Motor neuron (in vitro differentiated cells): ENCODE results near the gene PTPN23. TPM values are rescaled to one million over a fixed set of nuclear protein-coding genes. Genes with fewer than 3 reads are reported as not detected.
"Not testable (repeated sequence)": the region's sequence is repeated elsewhere in the genome, so short reads cannot be mapped to it uniquely, and the experiment has no call there.

Experiments used
- ATAC-seq, 8 experiments: fragments of 200-7000 bp; cut with Tn5 transposase; replicated peaks in 6 of 8; 2 replicates each; pipeline ENCODE4 v1.8.0; 2021; ENCODE audit warnings: mild to moderate bottlenecking in 8 of 8, moderate library complexity in 8 of 8
- H3K27ac ChIP-seq, 2 donors: fragments of 250-450 bp; sonication (Bioruptor Pico); 2 replicates each; pipeline ENCODE4 v1.9.0; 2021; ENCODE audit warnings: antibody characterized with exemption in 2 of 2, mild to moderate bottlenecking in 2 of 2, moderate library complexity in 1 of 2
- H3K4me1 ChIP-seq, 2 donors: fragments of 250-450 bp; sonication (Bioruptor Pico); replicated peaks in 1 of 2; 2 replicates each; pipeline ENCODE4 v1.6.1; 2021; ENCODE audit warnings: antibody characterized with exemption in 2 of 2, mild to moderate bottlenecking in 2 of 2, moderate library complexity in 1 of 2
- H3K4me3 ChIP-seq, 5 donors: fragments of 250-450 bp; sonication (Bioruptor Pico); 2 replicates each; pipeline ENCODE4 v1.9.0; 2021; ENCODE audit warnings: antibody characterized with exemption in 5 of 5, mild to moderate bottlenecking in 5 of 5, moderate library complexity in 4 of 5
- WGBS, 10 experiments: fragments of 450-650 bp; shearing (Covaris generic); methylation state at CpG; one replicate each; pipeline ENCODE4 v1.0.0; 2022; 5-methylcytosine and 5-hydroxymethylcytosine counted together
- in situ Hi-C, 9 experiments: fragments of 400-800 bp; cut with MboI; loops; one replicate each; pipeline ENCODE4 v1.15.0; 2021; ENCODE audit warnings: low sequenced_read_pairs in 9 of 9, low pct_unique_long_range_greater_than_20kb in 2 of 9; ENCODE audit not compliant: unreplicated experiment in 9 of 9
- total RNA-seq, 8 experiments: library from RNA; unstranded; fragments of 300-600 nt; gene quantifications; 2 replicates each; pipeline versions ENCODE4 v1.2.3 to v1.2.4, GENCODE V29; 2022

The PTPN23 gene
- total RNA-seq, 8 experiments from 2014 or later, result 6.8 to 23.0 (median 9.3) TPM

DNA sequence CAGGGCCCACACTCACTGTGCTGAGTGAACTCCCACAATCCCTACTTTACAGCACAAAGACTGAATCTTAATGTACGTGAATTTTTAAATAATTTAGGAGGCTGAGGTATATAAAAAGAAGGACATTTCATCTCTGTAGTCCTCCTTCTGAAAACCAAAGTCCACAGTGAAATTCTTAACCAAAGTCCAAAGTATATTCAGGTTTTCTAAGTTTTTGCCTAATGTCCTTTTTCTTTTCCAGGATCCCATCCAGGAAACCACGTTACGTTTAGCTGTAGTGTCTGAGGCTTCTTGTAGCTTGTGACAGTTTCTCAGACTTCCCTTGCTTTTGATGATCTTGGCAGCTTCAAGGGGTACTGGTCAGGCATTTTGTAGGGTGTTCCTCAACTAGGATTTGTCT is 50.4 kb downstream of the PTPN23 start:
- no peak overlapping the region for H3K4me3 ChIP-seq
- H3K27ac ChIP-seq, result no peak overlapping the region
- no peaks in the 10 kb centered on the region for H3K4me1 ChIP-seq
- ATAC-seq, result no peak
- in situ Hi-C loops, result no loop called here
- WGBS, 10 experiments, result 0 to 100% (median 93%) methylated on average over 1 to 3 of the region's 3 CpGs; no CpG with 5 or more reads in 1 of the 10 experiments

DNA sequence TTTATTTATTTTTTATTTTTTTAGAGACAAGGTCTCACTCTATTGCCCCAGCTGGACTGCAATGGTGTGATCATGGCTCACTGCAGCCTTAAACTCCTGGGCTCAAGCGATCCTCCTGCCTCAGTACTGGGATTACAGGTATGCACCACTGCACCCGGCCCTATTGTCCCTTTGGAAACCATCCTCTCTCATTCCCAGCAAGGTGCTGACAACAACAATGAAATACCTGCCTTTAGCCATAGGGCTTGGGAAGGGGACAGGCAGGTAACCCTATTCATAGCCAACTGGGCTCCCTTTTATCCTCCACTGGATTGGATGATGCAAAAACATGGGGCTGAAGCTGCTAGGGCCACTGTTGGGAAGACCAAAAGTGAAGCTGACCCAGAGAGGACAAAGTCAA is 51.9 kb downstream of the PTPN23 start:
- no peak overlapping the region for H3K27ac ChIP-seq
- no peak overlapping the region for H3K4me3 ChIP-seq
- WGBS, 10 experiments, result 72 to 100% (median 87%) methylated on average over 1 to 2 of the region's 2 CpGs; no CpG with 5 or more reads in 6 of the 10 experiments
- ATAC-seq, result no peak
- in situ Hi-C loops, result no loop called here
- H3K4me1 ChIP-seq, result no peaks in the 10 kb centered on the region

DNA sequence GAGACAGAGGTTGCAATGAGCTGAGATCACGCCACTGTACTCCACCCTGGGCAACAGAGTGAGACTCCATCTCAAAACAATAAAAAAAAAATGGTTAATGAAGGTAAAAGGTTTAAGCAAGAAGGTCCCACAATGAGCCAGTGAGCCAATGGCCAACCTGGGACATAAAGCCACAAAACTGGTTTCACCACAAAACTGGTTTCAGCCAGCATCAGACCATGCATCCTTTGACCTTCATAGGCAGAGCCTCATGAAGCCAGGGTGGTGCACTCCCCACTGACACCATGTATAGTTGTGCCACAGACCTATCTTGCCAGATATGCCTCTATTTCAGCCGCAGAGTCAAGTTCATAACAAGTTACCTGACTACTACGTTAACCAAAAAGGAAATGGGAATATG is 53.0 kb downstream of the PTPN23 start:
- no peaks in the 10 kb centered on the region for H3K4me1 ChIP-seq
- H3K4me3 ChIP-seq, result no peak overlapping the region
- ATAC-seq, result no peak
- no peak overlapping the region for H3K27ac ChIP-seq
- 100% methylated on average over 1 to 3 of the region's 3 CpGs; no CpG with 5 or more reads in 7 of the 10 experiments for WGBS, 10 experiments
- in situ Hi-C loops, result no loop called here

DNA sequence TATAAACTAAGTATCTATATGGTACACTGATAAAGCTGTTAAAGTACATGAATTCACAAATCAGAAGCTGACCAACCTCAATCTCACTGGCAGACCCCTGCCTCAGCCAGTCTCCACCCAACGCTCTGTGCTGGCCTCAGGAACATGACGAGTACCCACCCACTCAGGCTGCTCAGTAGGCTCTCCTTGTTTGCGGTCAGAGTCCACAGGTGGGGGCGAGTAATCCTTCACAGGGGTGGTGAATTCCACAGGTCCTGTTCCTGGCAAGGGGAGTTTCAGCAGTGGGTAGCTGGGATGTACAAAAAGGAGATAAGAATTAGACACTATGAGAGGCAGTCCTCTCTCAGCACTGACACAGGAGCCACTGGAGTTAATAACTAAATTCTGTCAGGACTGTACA is 54.0 kb downstream of the PTPN23 start:
- 94 to 100% (median 100%) methylated on average over 1 to 2 of the region's 4 CpGs; no CpG with 5 or more reads in 4 of the 10 experiments for WGBS, 10 experiments
- no peaks in the 10 kb centered on the region for H3K4me1 ChIP-seq

DNA sequence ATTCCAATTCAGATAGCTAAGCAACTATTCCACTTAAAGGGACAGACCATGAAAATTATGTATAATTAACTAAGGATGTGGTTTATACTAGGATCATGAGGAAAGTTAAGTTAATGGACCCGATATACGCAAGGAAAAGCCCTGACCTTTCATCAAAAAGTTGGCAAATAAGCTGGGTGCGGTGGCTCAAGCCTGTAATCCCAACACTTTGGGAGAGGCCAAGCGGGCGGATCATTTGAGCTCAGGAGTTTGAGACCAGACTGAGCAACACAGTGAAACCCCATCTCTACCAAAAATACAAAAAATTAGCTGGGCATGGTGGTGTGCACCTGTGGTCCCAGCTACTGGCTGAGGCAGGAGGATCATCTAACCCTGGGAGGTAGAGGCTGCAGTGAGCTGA is 55.4 kb downstream of the PTPN23 start:
- H3K4me3 ChIP-seq, result no peak overlapping the region
- no peak overlapping the region for H3K27ac ChIP-seq
- no peak for ATAC-seq
- in situ Hi-C loops, result no loop called here
- H3K4me1 ChIP-seq, result no peaks in the 10 kb centered on the region
- WGBS, 10 experiments, result 80 to 100% (median 93%) methylated on average over 2 to 5 of the region's 5 CpGs; no CpG with 5 or more reads in 1 of the 10 experiments

More for the DNA sequence above, 54.0 kb downstream of the PTPN23 start:
- no peak overlapping the region for H3K27ac ChIP-seq
- no peak overlapping the region for H3K4me3 ChIP-seq
- ATAC-seq, result no peak
- in situ Hi-C loops, result no loop called here

DNA sequence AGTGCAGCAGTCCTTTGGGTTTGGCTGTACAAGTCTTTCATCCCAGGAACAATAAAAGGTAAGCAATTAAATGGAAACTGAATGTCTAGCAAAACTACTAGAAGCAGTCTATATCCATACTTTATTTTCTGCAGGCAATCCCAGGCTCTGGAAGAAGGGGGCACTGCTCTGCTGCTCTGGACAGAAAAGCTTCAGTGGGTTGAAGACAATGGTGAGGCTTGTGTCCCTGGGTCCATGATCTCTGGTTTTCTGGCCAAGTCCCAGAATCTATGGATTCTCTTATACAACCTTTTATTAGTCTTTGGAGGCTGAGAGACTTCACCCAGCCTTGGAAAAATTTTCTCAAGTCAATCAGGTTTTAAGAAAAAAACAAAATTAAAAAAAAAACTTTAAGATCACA is 59.3 kb downstream of the PTPN23 start:
- ATAC-seq, result peak in 3 of 8 experiments; percentile 8 to 21 (median 19)
- H3K4me3 ChIP-seq, result no peak overlapping the region
- H3K27ac ChIP-seq, result no peak overlapping the region
- in situ Hi-C loops, result no loop called here
- peaks cover 2 to 5% of the 10 kb centered on the region in 2 donors for H3K4me1 ChIP-seq

DNA sequence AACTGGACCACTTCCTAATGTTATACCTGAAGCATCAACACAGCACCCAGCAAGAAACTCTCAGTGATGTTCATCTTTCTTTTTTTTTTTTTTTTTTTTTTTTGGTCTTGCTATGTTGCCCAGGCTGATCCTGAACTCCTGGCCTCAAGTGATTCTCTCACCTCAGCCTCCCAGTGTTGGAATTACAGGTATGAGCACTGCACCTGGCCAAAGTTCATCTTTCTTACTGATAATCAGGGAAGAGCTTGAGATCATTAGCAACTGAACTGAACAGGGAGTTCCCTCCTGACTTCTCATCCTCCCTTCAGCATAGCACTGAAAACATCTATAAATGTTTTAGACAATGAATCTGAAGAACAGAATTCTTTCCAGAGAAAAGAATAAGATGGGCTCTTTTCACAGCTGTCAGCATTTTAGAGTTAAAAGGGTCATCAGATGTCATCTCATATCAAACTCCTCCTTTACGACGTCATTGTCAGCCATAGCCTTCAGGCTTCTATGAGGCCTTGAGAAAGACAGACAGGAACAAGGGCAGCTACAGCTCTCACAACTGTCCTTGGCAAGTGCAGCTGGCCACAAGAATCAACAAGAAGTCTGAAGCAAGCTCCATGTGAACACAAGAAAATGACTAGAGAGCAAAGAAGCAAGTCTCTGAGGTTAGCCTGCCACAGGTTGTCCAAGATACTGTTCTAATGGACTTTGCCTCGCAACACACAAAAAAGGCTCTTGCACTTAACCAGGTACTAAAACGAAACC is 61.2 kb downstream of the PTPN23 start:
- 91 to 100% (median 99%) methylated on average over 1 to 4 of the region's 4 CpGs; no CpG with 5 or more reads in 2 of the 10 experiments for WGBS, 10 experiments
- no peak for ATAC-seq

DNA sequence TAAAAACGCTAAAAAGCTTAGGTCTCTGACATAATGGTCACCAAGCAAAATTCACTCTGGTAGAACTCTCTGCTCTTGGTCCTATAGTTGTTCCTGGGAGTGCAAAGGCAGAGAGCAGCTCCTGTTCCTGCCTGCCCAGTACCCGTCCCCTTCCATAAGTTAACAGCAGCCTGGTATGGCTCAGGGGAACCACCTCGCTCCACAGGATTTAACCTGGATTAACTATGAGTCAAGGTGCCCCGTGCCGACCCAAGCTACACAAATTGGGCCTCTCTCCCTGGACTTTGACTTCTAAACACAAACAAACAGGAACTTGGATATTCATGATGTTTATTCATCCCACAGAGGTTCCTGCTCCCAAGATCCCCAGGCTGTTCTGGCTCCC is 62.8 kb downstream of the PTPN23 start:
- ATAC-seq, result peak in 7 of 8 experiments; percentile 11 to 57 (median 49)
- H3K4me3 ChIP-seq, result no peak overlapping the region
- H3K27ac ChIP-seq, result no peak overlapping the region
- H3K4me1 ChIP-seq, result peaks cover 2 to 5% of the 10 kb centered on the region in 2 donors
- WGBS, 10 experiments, result 0 to 100% (median 70%) methylated on average over 1 to 4 of the region's 5 CpGs; no CpG with 5 or more reads in 3 of the 10 experiments
- in situ Hi-C loops, result no loop called here

More for the DNA sequence above, 61.2 kb downstream of the PTPN23 start:
- in situ Hi-C loops, result no loop called here
- Histone ChIP-seq H3K4me1 (peaks cover 2 to 5% of the 10 kb centered on the region in 2 donors), H3K27ac (no peak overlapping the region), H3K4me3 (no peak overlapping the region)

DNA sequence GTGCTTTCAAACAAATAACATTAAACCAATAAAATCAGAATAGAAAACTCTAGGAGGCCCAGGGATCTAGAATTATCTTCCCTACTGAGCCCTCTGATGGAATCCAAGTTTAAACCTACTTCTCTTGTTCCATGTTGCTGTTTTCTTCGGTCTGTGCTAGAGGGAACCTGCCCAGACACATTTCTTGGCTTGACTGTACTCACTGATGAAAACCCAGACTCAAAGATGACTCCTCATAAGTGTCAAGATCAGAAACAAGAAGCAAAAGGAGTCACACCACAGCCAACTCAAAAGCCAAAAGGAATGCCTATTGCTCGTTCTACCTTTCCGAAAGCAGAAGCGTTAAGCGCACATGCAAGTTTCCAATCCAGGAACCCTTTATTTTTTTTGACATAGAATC is 63.3 kb downstream of the PTPN23 start:
- Histone ChIP-seq H3K4me3 (no peak overlapping the region), H3K27ac (no peak overlapping the region), H3K4me1 (peaks cover 2 to 5% of the 10 kb centered on the region in 2 donors)
- ATAC-seq, result no peak
- 13 to 100% (median 93%) methylated on average over 1 to 5 of the region's 5 CpGs for WGBS, 10 experiments
- in situ Hi-C loops, result no loop called here

DNA sequence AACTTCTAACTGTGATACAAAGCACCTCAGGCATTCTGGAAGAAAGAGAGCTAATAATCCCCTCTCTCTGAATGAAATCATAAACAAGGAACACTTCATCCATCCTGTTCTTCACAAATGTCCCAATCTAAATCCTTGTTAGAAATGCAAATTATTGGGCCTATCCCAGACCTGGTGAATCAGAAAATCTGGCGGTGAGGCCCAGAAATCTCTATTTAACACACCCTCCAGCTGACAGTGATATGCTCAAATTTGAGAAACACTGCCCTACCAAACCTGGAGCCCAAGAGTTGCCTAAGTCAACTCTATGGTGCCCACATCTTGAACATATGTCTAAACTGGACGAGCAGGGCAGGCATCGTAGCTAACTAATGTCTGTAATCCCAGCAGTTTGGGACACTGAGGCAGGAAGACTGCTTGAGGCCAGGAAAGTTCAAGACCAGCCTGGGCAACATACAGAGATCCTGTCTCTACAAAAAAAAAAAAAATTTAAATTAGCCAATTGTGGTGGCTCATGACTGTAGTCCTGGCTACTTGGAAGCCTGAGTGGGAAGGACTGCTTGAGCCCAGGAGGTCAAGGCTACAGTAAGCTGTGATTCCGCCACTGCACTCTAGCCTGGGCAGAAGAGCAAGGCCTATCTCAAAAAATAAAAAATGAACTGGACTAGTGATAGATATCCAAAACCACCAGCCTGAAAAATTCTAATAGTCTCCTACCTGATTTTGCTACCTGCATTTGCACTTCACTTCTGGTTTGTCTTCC is 71.8 kb downstream of the PTPN23 start:
- in situ Hi-C loops, result no loop called here
- Histone ChIP-seq H3K4me3 (no peak overlapping the region), H3K4me1 (no peaks in the 10 kb centered on the region), H3K27ac (no peak overlapping the region)
- WGBS, 10 experiments, result 67 to 100% (median 86%) methylated on average over 1 to 3 of the region's 4 CpGs; no CpG with 5 or more reads in 1 of the 10 experiments
- peak in 2 of 8 experiments; percentile 72 to 84 for ATAC-seq

DNA sequence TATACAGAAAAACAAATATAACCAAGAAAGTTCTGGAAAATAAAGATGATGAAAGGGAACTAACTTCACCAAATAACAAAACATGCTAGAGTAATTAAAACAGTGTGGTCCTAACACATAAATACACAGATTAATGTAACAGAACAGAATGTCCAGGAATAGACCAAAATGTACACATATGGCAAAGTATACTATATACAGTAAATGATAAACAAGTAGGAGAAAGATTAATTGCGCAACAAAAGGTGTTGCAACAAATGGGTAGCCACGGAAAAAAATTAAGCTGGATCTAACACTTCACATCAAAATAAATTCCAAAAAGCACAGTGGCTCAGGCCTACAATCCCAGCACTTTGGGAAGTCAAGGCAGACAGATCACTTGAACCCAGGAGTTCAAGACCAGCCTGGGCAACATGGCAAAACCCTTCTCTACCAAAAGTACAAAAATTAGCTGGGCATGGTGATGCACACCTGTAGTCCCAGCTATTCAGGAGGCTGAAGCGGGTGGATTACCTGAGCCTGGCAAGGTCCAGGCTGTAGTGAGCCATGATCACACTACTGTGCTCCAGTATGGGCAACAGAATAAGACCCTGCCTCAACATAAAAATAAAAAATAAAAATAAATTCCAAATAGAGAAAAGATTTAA is 75.1 kb downstream of the PTPN23 start:
- Histone ChIP-seq H3K4me3 (no peak overlapping the region), H3K4me1 (no peaks in the 10 kb centered on the region), H3K27ac (no peak overlapping the region)
- no peak for ATAC-seq
- 50 to 100% (median 97%) methylated on average over 1 to 3 of the region's 3 CpGs for WGBS, 10 experiments
- in situ Hi-C loops, result no loop called here

DNA sequence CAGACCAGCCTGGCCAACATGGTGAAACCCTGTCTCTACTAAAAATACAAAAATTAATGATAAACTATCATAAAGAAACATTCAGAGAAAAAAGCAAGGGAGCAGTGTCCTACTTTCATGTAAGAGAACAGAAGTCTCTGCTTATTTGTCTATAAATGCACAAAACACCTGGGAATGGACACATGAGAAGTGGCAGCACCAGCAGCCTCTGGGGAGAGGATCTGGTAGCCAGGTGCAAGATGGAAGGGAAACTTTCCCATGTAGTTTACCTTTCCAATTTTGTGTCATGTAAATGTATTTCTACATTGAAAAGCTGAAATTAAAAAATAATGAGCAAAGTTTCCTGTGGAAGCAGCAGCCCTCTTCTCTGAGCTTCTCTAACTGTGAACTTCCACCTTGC is 76.2 kb downstream of the PTPN23 start:
- ATAC-seq, result no peak

DNA sequence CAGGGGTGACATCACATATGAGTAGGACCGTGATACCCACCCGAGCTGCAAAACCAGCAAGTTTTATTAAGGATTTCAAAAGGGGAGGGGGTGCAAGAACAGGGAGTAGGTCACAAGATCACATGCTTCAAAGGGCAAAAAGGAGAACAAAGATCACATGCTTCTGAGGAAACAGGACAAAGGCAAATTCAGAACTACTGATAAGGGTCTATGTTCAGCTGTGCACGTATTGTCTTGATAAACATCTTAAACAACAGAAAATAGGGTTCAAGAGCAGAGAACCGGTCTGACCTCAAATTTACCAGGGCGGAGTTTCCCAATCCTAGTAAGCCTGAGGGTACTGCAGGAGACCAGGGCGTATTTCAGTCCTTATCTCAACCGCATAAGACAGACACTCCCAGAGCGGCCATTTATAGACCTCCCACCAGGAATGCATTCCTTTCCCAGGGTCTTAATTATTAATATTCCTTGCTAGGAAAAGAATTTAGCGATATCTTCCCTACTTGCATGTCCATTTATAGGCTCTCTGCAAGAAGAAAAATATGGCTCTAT is 78.8 kb downstream of the PTPN23 start:
- 80 to 100% (median 93%) methylated on average over 1 to 7 of the region's 9 CpGs; no CpG with 5 or more reads in 2 of the 10 experiments for WGBS, 10 experiments
- H3K4me3 ChIP-seq, H3K27ac ChIP-seq, in situ Hi-C loops, ATAC-seq, H3K4me1 ChIP-seq: not testable (repeated sequence)

More for the DNA sequence above, 76.2 kb downstream of the PTPN23 start:
- Histone ChIP-seq H3K4me3 (no peak overlapping the region), H3K27ac (no peak overlapping the region), H3K4me1 (no peaks in the 10 kb centered on the region)
- in situ Hi-C loops, result no loop called here
